Measurements from ENCODE around the gene NEDD9. TPM values are rescaled to one million over a fixed set of nuclear protein-coding genes. Genes with fewer than 3 reads are reported as not detected.

Gene NEDD9
- total and polyA plus RNA-seq, 2 of the 13 experiments (the other 11 are each of a cell fraction or from before 2014, with no cell fraction given), result 27.1 to 389 TPM

DNA sequence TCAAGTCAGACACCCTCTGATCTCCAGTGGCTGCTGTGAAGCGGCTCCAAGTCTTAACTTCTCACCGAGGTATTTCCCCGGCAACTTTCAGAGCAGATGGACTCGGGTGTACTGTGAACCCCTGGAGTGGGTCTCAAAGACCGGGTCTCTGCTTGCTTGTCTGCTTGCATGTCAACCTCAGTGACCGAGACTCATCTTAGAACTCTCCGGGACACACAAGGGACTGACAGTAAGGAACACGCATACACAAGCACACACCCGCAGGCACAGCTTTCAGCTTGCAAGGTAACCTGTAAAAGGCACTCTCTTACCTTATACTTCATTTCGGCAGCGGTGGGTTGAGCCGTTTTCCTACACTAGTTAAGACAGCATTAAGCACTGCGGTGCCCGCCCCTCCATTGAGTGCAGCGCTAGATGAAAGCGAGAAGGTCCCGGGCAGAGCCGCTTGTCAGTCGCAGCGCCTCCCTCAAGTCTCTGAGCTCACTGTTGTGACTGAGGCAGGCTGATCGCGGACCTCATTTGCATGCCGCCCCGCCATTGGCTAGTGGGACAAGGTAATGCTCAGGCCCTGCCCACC, at the start of gene NEDD9 (continued):
- peak; percentile 93 for TF ChIP-seq CCDC6 (CRISPR knock-in tag; IDR thresholded peaks at IDR 0.05)
- TF ChIP-seq, protein P1, sequence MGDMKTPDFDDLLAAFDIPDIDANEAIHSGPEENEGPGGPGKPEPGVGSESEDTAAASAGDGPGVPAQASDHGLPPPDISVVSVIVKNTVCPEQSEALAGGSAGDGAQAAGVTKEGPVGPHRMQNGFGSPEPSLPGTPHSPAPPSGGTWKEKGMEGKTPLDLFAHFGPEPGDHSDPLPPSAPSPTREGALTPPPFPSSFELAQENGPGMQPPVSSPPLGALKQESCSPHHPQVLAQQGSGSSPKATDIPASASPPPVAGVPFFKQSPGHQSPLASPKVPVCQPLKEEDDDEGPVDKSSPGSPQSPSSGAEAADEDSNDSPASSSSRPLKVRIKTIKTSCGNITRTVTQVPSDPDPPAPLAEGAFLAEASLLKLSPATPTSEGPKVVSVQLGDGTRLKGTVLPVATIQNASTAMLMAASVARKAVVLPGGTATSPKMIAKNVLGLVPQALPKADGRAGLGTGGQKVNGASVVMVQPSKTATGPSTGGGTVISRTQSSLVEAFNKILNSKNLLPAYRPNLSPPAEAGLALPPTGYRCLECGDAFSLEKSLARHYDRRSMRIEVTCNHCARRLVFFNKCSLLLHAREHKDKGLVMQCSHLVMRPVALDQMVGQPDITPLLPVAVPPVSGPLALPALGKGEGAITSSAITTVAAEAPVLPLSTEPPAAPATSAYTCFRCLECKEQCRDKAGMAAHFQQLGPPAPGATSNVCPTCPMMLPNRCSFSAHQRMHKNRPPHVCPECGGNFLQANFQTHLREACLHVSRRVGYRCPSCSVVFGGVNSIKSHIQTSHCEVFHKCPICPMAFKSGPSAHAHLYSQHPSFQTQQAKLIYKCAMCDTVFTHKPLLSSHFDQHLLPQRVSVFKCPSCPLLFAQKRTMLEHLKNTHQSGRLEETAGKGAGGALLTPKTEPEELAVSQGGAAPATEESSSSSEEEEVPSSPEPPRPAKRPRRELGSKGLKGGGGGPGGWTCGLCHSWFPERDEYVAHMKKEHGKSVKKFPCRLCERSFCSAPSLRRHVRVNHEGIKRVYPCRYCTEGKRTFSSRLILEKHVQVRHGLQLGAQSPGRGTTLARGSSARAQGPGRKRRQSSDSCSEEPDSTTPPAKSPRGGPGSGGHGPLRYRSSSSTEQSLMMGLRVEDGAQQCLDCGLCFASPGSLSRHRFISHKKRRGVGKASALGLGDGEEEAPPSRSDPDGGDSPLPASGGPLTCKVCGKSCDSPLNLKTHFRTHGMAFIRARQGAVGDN (CRISPR knock-in tag; IDR thresholded peaks at IDR 0.05), result peak; percentile 87
- TF ChIP-seq ZNF781 (CRISPR knock-in tag; IDR thresholded peaks at IDR 0.05; ENCODE audit: borderline replicate concordance, not compliant biosample characterization), result peak; percentile 79
- TF ChIP-seq JARID2 (CRISPR knock-in tag; IDR thresholded peaks at IDR 0.05; ENCODE audit: insufficient replicate concordance), result no peak
- TF ChIP-seq ZNF160 (CRISPR knock-in tag; IDR thresholded peaks at IDR 0.05), result peak; percentile 85
- no peak for TF ChIP-seq ZNF670 (CRISPR knock-in tag; IDR thresholded peaks at IDR 0.05; ENCODE audit: borderline replicate concordance)
- TF ChIP-seq TCF12 (IDR thresholded peaks at IDR 0.05), result no peak
- no peak for TF ChIP-seq TCF12 (CRISPR knock-in tag; IDR thresholded peaks at IDR 0.05)
- TF ChIP-seq ZNF672 (CRISPR knock-in tag; IDR thresholded peaks at IDR 0.05), result no peak
- TF ChIP-seq, protein P2, sequence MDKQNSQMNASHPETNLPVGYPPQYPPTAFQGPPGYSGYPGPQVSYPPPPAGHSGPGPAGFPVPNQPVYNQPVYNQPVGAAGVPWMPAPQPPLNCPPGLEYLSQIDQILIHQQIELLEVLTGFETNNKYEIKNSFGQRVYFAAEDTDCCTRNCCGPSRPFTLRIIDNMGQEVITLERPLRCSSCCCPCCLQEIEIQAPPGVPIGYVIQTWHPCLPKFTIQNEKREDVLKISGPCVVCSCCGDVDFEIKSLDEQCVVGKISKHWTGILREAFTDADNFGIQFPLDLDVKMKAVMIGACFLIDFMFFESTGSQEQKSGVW (CRISPR knock-in tag; IDR thresholded peaks at IDR 0.05; ENCODE audit: borderline replicate concordance), result no peak
- peak; percentile 81; the same call in 1 of the 2 replicates for TF ChIP-seq RORA (CRISPR knock-in tag; IDR thresholded peaks at IDR 0.05)
- no peak for TF ChIP-seq TAF15 (IDR thresholded peaks at IDR 0.05; ENCODE audit: low read depth, low read length, poor library complexity, severe bottlenecking)
- no peak for TF ChIP-seq ZFAT (CRISPR knock-in tag; conservative IDR thresholded peaks at IDR 0.05)
- no peak for TF ChIP-seq SSRP1 (CRISPR knock-in tag; IDR thresholded peaks at IDR 0.05)
- TF ChIP-seq ZNF572 (CRISPR knock-in tag; IDR thresholded peaks at IDR 0.05), result no peak
- TF ChIP-seq RXRA (CRISPR knock-in tag; IDR thresholded peaks at IDR 0.05), result 0 out of 2 replicates have a peak, but pooled peaks have one; percentile 45
- TF ChIP-seq, protein P3, sequence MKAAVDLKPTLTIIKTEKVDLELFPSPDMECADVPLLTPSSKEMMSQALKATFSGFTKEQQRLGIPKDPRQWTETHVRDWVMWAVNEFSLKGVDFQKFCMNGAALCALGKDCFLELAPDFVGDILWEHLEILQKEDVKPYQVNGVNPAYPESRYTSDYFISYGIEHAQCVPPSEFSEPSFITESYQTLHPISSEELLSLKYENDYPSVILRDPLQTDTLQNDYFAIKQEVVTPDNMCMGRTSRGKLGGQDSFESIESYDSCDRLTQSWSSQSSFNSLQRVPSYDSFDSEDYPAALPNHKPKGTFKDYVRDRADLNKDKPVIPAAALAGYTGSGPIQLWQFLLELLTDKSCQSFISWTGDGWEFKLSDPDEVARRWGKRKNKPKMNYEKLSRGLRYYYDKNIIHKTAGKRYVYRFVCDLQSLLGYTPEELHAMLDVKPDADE (CRISPR knock-in tag; IDR thresholded peaks at IDR 0.05), result peak; percentile 69; the same call in 1 of the 2 replicates
- no peak for TF ChIP-seq HOXA9 (CRISPR knock-in tag; IDR thresholded peaks at IDR 0.05; ENCODE audit: borderline replicate concordance)
- TF ChIP-seq NCOA5 (CRISPR knock-in tag; IDR thresholded peaks at IDR 0.05), result no peak
- TF ChIP-seq KDM5B (CRISPR knock-in tag; IDR thresholded peaks at IDR 0.05; ENCODE audit: borderline replicate concordance), result peak; percentile 83; the same call in 1 of the 2 replicates
- TF ChIP-seq, protein P4, sequence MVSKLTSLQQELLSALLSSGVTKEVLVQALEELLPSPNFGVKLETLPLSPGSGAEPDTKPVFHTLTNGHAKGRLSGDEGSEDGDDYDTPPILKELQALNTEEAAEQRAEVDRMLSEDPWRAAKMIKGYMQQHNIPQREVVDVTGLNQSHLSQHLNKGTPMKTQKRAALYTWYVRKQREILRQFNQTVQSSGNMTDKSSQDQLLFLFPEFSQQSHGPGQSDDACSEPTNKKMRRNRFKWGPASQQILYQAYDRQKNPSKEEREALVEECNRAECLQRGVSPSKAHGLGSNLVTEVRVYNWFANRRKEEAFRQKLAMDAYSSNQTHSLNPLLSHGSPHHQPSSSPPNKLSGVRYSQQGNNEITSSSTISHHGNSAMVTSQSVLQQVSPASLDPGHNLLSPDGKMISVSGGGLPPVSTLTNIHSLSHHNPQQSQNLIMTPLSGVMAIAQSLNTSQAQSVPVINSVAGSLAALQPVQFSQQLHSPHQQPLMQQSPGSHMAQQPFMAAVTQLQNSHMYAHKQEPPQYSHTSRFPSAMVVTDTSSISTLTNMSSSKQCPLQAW (CRISPR knock-in tag; IDR thresholded peaks at IDR 0.05), result peak; percentile 31

Measured in HepG2 (cell line).